ENCODE measurements around the gene ACKR1.

ACKR1 gene

DNA sequence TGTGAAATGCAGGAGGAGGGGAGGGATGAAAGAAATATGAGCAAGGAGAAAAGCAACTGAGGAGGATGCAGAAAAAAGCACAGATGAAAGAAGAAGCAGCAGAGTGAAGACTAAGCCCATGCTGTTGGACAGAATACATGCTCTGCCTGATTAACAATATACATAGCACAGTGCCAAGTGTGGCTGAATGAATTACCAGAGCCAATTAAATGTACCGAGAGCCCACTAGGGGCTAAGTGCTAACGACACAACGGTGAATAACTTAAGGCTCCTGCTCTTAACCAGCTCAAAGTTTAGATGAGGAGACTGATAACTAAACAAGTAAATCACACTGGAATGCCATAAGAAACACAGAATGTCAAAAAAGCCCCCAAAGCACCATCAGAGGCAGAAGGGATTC lies 17.6 kb upstream of the ACKR1 start:
- in situ Hi-C loops (cut with MboI; ENCODE audit: low sequenced_read_pairs): no loop called here

DNA sequence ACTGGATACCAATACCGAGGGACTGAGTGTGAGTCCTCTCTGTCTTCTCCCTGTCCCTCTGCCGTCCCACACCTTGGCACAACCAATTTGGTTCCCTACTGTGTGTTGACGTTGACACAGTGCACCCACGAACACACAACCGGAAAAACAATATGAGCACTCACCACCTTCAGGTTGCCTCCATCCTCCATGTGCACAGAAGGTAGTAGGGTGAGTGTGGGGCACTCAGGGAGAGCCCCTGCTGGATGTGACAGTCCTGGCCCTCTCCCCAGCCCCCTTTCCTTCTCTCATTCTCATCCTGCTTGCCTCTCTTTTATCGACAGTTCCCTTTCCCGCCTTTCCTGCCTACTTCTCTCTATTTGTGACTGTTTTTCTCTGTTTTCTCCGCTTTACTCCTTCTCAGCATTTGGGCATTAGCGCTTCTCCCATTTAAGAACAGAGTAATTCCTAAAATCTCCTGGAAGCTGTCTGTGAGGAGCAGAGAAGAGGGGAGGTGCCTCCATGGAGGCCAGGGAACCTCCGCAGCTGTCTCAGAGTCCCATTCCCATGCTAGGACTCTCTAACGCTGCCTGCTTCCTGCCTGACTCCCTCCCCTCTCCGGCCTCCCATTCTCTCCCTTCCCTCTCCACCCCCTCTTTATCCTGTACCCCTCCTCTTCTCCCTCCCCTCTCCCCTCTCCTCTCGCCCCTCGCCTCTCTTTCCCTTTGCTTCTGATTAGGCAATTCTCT lies 16.9 kb upstream of the ACKR1 start:
- in situ Hi-C loops (cut with MboI; ENCODE audit: low sequenced_read_pairs): no loop called here

DNA sequence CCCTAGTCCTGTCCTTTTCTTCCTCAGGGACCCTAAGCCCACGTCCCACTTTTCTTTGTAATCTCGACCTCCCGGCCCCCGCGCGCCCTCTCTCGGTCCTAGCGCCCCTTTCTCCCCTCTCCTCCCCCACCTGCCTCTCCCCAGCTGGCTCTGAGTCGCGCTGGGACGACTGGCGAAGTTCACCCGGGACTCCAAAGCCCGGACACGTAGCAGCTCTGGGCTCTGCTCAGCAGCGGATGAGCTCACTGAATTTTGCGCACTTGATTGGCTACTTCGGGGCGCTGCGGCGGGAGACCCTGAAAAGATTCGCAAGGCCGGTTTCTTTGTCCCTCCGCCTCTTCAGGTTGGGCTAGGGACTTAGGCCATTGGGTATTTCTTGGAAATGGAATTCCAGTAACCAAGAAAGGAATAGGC lies 16.3 kb upstream of the ACKR1 start:
- in situ Hi-C loops (cut with MboI; ENCODE audit: low sequenced_read_pairs): no loop called here

DNA sequence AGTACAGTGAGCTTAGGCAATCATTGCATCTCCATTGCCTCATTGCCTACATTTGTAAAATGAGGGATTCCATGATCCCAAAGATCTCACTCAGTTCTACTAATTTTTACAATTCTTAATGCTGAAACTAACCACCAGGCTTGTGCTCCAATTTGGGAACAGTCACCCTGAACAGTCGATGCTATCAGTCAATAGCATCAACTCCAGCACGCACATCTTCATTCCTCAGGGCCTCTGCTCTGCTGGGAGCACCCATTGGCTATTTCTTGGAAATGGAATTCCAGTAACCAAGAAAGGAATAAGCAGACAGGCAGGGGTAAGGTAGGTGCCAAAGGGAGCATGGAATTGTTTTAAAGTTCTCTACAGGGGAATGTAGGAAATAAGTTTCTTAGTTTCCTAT lies 14.2 kb upstream of the ACKR1 start:
- in situ Hi-C loops (cut with MboI; ENCODE audit: low sequenced_read_pairs): no loop called here

DNA sequence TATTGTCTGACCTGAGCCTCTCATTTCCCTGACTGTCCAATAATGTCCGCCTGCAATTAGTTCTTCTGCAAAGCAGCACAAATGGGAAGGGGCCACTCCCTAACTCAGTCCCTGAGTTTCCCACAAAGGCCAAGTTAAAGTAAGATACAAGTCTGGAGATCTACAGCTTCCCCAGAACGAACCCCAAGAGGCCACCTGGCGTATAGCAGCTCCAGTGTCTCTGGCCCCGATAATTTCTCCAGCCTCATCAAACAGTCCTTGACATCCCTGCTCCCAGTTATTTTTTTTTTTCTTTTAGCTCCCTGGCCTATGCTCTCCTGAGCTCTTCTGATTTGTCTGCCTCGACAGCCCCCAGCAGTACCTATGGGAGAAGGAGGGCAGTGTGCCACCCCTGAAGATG lies 8.1 kb upstream of the ACKR1 start:
- in situ Hi-C loops (cut with MboI; ENCODE audit: low sequenced_read_pairs): no loop called here

DNA sequence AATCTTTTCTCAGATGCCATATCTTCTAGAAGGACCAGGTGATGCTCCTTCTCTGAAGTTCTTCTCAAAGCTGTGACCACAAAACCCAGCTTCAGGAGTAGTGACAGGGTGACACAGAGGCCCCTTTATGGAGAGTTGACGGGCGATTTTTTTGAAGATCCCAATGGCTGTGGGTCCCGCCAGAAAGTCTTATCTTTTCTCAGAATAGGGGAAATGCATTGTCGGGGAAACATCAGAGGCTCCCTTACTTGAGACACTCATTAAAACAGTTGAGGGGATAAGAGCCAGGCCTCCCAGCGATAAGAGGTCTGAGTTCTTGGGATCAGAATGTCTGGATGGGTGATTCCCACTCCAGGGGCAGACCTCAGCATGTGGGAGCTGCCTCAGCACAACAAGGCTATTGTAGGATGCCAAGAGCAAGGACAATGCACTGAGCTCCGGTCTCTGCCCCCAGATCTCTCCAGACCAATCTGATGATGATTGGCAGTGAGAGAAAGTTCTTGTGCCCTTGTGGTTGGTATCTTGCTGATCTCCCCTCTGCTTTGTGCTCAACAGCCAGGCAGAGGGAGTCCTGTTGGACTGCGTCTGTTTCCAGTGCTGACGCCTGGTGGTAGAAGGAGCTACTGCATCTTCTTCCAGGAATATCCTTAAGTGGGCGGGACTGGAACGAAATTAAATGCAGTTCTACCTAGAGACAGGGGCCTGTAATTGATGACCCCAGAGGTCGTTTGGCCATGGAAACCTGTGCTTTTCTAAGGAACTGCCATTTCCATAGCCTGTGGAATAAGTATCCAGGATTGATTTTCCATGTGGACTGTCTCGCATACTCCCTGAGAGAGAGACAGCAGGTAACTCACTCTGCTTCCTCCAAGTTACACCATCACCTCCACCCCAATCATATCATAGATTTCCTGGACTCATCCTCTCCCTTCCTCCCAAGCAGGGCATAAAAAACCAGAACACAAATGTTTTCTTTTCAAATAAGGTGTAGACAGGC lies 6.8 kb upstream of the ACKR1 start:
- in situ Hi-C loops (cut with MboI; ENCODE audit: low sequenced_read_pairs): no loop called here

DNA sequence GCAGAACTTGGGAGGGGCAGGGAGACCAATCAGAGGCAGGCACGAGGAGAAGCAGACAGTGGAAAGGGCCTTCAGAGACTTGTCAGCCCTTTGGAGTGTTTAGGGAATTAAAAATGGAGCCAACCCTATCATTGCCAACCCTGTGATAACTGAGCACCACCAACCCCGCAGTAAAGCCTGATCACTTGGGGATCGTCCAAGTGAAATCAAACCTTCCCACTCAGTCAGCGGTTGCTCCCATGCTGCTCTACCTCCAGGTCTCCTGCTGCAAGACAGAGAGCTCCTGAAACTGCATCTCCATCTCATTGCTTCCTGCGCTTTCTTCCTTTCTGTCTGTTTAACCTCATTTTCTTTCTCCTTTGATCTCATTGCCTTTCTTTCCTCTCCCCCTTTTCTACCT lies 4.8 kb upstream of the ACKR1 start:
- in situ Hi-C loops (cut with MboI; ENCODE audit: low sequenced_read_pairs): no loop called here

DNA sequence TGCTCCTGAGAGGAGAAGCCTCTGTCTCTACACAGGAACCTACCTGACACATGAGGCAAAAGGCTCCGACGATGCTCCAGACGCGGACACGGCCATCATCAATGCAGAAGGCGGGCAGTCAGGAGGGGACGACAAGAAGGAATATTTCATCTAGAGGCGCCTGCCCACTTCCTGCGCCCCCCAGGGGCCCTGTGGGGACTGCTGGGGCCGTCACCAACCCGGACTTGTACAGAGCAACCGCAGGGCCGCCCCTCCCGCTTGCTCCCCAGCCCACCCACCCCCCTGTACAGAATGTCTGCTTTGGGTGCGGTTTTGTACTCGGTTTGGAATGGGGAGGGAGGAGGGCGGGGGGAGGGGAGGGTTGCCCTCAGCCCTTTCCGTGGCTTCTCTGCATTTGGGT lies 3.9 kb upstream of the ACKR1 start:
- in situ Hi-C loops (cut with MboI; ENCODE audit: low sequenced_read_pairs): no loop called here

DNA sequence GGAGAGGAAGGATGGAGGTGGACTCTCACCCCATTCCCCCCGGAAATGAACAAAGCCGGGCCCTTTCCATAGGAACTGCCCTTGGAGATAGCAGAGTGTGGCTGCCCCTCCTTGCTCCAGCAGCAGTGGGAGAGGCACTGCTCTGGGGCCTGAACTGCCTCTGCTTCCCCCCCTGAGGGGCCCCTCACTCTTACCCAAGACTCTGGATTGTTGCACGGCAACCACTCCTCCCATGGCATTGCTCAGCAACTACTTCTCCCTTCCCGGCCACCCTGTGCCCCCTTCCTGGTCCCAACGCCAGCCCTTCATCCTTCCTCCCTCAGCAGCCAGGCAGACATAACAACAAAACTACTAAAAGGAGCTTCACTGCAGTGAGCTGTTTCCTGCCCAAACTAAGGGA lies 3.0 kb upstream of the ACKR1 start:
- in situ Hi-C loops (cut with MboI; ENCODE audit: low sequenced_read_pairs): no loop called here

DNA sequence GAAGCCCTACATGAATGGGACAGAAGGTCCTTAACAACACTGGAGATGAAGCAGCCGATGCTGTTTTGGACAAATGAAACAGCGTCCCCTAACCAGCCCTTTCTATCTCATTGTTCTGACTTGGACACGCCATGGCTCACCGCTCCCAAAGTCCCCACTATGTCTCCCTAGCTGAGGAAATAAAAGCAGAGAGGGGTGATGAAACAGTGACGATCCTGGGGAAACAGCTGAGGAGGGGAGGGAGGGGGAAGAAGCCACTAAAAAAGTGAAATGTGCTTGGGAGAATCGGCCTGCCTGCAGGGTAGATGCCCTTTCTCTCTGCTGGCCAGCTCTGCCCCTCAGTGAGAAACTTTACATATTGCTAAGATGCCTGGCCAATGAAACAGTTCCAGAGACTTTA lies 1.1 kb upstream of the ACKR1 start:
- in situ Hi-C loops (cut with MboI; ENCODE audit: low sequenced_read_pairs): no loop called here

DNA sequence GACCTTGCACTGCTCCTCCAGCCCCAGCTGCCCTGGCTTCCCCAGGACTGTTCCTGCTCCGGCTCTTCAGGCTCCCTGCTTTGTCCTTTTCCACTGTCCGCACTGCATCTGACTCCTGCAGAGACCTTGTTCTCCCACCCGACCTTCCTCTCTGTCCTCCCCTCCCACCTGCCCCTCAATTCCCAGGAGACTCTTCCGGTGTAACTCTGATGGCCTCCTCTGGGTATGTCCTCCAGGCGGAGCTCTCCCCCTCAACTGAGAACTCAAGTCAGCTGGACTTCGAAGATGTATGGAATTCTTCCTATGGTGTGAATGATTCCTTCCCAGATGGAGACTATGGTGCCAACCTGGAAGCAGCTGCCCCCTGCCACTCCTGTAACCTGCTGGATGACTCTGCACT lies 550 bp downstream of the ACKR1 start:
- in situ Hi-C loops (cut with MboI; ENCODE audit: low sequenced_read_pairs): no loop called here

DNA sequence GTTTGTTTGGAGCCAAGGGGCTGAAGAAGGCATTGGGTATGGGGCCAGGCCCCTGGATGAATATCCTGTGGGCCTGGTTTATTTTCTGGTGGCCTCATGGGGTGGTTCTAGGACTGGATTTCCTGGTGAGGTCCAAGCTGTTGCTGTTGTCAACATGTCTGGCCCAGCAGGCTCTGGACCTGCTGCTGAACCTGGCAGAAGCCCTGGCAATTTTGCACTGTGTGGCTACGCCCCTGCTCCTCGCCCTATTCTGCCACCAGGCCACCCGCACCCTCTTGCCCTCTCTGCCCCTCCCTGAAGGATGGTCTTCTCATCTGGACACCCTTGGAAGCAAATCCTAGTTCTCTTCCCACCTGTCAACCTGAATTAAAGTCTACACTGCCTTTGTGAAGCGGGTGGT lies 1.4 kb downstream of the ACKR1 start:
- in situ Hi-C loops (cut with MboI; ENCODE audit: low sequenced_read_pairs): no loop called here

DNA sequence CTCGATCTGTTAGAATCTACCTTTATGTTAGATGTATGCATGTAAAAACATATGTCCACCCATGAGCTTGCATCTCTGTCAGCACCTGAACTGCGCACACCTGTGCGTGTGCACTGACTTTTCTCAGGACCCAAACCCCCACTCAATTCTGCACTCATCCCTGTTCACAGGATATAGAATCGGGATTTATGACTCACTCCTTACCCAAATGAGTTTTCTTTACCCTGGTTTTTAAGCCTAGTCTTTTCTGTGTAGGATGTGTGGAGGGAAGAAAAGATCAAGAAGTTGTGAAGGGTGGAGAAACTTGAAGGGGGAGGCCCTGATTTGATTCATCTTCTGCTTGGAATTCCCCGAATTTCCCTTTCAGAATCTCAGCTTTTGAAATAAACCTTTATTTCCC lies 2.4 kb downstream of the ACKR1 start:
- in situ Hi-C loops (cut with MboI; ENCODE audit: low sequenced_read_pairs): no loop called here

DNA sequence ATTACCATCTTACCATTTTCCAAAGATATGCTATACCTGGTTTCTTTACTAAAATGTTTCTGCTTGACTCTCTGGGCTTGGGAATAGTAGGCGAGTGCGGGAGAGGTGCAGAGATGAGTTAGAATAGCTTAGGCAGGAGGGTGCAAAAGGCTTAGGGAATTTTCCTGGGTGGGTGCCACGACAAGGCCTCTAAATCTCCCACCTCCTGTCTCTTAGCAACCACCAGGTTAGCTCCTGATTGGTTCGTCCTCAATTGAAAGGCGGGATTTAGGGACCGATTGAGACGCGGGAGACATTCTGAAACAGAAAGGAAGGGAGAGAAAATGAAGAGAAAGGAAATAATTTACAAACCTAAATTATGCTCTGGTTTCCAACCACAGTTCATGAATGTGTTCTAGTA lies 3.1 kb downstream of the ACKR1 start:
- in situ Hi-C loops (cut with MboI; ENCODE audit: low sequenced_read_pairs): no loop called here

DNA sequence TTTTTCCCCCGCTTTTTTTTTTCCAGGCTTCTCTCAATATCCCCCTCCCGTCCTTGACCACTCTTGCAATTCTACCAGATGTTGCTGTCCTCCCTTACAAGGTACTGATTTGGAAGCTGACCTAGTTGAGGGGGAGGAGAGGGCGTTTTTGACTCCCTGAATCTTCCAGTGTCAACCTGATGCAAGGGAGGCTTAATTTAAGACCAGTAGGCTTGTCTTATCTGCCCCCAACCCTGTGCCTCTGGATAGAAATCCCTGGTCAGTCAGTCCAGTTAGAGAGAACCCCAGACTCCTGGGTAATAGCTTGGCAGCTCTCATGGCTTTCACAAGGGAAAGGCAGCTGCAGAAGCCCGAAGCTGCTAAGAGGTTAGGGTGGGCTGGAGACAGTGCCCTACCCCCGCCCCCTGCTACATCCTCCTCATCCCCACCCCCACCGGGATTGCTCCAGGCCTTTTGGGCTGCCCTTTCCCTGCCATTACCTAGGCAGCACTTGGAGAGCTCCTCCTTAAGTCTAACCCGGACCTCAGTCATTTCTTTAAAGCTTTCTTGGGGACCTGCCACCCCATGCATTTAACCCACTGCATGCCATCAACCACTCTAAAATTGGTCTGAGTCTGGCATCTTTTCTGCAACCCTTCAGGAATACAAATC lies 3.6 kb downstream of the ACKR1 start:
- in situ Hi-C loops (cut with MboI; ENCODE audit: low sequenced_read_pairs): no loop called here

DNA sequence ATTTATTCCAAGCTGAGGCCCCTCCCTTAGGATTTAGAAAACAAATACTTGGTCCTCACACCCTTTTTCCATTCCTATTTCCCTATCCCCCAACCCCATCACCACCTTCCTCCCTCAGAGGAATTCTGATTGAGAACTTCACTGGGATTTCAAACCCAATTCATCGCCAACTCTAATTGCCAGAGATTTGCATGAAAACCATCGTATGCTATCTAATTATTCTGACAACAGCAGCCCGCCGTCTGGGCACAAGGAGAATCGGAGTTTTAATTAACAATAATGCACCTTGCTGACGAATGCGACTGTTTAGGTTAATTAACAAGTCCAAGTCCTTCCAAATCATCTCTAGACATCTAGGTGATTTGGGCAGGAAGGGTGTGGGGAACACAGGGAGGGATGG lies 4.4 kb downstream of the ACKR1 start:
- in situ Hi-C loops (cut with MboI; ENCODE audit: low sequenced_read_pairs): no loop called here

DNA sequence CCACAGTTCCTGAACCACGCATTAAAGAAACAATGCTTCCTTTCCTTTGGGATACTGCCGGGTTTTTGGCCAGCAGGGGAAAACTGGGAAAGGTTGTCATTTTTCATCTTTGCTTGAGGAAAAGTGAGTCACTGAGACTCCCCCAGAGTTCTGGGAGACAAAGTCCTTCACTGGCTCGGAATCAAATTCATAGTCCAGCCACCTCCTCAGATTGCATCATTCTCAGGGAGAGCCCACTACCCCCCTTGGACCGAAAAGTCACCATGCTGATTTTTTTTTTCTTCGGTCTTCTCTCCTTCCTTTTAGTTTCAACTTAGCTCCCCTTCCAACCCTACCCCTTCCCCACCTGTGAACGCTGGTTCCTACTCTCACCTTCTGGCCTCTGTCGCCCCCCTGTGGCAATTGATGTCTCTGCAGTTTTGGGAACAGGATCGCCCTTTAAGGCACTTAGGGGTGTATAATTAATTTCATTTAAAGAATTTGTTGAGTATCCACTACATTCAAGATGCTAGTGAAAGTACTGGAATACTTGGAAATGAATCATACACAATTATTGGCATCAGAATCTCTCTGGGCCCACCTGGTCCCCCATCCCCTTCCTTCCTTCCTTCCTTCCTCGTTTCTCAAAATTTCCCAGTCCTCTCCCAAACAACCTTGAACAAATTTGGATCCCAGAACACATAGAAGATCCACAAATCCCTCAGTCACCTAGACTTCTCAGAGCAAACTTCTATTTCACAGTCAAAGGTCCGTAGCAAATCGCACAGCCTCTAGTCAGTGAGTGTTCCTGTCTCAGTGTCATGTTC lies 6.9 kb downstream of the ACKR1 start:
- in situ Hi-C loops (cut with MboI; ENCODE audit: low sequenced_read_pairs): no loop called here

DNA sequence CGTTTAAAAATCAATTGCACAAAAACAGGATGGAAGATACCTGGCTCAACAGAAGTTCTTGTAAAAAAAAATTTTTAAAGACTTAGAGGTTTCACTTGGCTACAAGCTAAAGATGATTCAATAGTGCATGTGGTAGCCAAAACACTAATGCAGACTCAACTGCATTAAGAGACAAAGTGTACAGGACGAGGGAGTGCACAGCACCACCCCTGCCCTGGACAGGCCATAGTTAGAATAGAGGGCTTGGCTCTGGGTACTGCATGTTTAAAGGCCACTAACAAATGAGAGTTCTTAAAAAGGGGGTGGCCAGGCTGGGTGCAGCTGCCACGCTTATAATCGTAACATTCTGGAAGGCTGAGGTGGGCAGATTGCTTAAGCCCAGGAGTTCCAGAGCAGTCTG lies 7.9 kb downstream of the ACKR1 start:
- in situ Hi-C loops (cut with MboI; ENCODE audit: low sequenced_read_pairs): no loop called here

DNA sequence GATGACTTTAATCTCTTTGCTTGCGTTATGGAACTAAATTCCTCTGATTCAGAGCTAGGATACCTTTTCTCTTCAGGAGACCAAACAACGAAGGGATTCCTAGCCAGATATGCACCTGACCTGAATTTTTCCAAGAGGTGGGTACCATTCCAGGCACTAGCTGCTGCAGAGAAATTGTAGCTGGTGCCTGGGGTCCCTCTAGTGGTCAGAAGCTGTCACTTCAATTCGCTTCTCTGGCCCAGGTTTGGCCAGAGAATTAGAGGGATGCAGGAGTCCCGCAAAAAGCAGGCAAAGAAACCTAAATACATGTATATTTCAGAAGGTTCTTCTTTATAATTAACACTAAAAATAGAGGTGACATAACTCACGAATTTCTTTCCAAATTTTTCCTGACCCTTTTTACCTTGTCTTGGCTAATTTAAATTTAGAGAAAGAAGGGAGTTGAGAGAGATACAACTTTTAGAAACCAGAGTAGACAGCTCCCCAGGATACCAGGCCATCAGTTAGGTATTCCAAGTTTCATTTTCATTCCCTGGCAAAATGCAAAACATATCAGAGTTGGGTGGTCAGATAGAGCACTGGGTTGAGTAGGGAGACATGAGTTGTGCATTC lies 9.6 kb downstream of the ACKR1 start:
- in situ Hi-C loops (cut with MboI; ENCODE audit: low sequenced_read_pairs): no loop called here
